ENCODE results near the gene PAGE2B. TPM values are rescaled to one million over a fixed set of nuclear protein-coding genes. Genes with fewer than 3 reads are reported as not detected.
"Not testable (repeated sequence)": the region's sequence is repeated elsewhere in the genome, so short reads cannot be mapped to it uniquely, and the experiment has no call there.

Gene PAGE2B
- polyA plus RNA-seq (ENCODE audit: insufficient read length in 12 of 12), result under 1 TPM in 1 of 12 donors, not detected in 11; 0.52 TPM
- long read RNA-seq, donor 1, result 0 reads
- long read RNA-seq, donor 2, result 0 reads
- long read RNA-seq, donor 3, result 0 reads
- long read RNA-seq, donor 4, result 0 reads
- long read RNA-seq, donor 5, result 0 reads
- long read RNA-seq, donor 6, result 0 reads
- long read RNA-seq, donor 7, result 0 reads
- long read RNA-seq, donor 8, result 0 reads
- long read RNA-seq, donor 9, result 0 reads
- long read RNA-seq, donor 10, result 0 reads
- long read RNA-seq, donor 11, result 0 reads

GRCh38 chrX:55074851-55075467, at the start of gene PAGE2B:
TSS of gene PAGE2B (plus strand) at chrX:55075030. CDS start at chrX:55076042, 1,012 bp downstream.
- DNase-seq, result no peak

DNA sequence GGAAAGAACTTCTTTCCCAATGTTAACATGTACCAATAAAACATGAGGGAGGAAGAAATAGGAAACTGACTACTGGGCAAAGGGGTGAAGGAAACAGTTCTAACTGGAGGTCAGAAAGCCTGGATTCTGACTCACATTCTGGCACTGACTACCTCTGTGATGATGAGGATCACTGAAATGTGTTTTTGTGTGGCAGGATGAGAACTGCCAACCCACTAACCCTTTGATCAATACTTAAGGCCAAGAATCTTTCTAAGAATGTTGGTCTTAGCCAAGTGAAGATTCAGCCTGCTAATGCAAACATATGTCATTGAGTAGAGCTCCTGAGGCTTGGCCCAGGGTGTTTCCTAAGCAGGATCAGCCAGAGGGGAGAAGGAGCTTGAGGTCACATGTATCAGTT, 48.7 kb upstream of the PAGE2B start:
- DNase-seq, result no peak

DNA sequence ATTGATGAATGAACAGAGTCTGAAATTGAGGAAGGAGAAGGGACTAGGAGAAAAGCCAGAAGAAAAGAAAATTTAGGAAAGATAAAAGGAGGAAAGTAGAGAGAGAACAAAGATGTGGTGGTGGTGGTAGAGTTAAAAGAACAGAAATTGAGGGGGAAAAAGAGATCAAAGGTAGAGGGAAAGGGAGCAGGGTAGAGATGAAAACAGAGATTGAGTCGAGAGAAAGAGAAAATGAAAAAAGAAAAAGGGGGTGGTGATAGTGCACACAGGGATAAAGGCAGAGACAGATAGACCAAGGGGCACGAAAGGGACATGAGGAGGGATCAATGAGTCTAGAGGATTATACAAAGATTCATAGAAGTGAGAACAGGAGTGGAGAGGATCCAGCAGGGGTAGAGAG, 48.0 kb upstream of the PAGE2B start:
- DNase-seq, result no peak

- no peak for DNase-seq
These were observed 46.8 kb upstream of the PAGE2B start for GRCh38 chrX:55028040-55028439.

- no peak for DNase-seq
These were observed 46.2 kb upstream of the PAGE2B start for GRCh38 chrX:55028611-55029010.

GRCh38 chrX:55029291-55029690, 45.5 kb upstream of the PAGE2B start:
- DNase-seq, result no peak

DNA sequence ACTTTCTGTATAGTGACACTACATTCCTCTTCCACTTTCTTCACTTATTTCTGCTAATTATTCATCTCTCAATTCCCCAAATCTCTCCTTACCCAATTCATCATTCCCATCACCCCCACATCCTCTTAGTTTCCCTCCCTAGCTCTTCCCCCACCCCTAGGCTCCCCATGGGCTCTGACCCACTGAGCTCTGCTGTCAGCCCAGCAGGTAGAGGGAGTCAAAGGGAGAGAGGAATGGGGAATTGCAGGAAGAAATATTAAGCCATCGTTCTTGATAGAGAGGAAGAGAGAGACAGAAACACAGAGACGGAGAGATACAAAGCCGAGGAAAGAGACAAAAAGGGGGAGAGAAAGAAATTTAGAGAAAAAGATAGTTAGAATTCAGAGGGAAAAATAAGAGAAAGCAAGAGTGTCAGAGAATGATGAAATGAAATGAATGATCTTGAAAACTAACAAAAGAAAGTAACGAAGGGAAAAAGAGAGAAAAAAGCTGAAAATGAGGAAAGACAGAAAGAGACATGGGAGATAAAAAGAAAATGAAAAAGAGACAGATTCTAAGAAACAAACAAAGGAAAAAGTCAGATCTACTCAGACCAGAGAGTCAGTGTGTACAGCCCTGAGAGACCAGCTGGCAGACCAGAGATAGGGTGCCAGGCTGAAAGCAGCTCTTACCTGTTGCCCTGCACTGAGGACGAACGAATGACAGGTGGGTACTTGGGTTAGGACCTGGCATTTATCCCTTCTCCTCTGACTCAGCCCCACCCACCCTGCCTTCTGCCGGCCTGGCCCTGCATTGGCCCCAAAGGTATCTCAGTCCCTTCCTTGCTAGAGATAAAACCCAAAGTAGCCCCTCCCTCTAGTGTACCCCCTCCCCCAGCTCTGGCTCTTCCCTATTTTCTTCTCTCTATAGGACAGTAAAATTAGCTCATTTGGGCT, 44.3 kb upstream of the PAGE2B start, which contains the start of gene ALAS2:
Gene ALAS2, minus strand, starts transcription at position 707 of the 935 bp plus-strand sequence. CDS start 4,977 bp downstream, outside the sequence.
- no peak for DNase-seq

DNA sequence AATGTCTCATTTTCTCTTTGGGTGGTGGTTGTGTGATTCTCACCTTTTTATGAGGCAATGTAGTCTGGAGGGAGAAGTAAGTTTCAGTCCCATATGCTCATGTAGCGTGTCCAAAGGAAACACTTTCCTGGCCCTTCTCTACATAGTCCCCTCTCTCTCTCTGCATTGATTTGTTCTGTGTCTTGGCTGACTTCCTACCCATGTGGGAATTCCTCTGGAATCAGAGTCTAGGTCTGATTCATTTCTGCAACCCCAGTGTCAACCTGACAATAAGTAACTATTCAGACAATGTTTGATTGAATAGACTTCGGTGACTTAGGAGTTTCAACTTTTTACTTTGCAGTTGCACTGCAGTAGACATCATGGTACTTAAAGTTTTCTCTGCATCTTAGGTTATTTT, 41.4 kb upstream of the PAGE2B start:
- DNase-seq, result no peak

DNA sequence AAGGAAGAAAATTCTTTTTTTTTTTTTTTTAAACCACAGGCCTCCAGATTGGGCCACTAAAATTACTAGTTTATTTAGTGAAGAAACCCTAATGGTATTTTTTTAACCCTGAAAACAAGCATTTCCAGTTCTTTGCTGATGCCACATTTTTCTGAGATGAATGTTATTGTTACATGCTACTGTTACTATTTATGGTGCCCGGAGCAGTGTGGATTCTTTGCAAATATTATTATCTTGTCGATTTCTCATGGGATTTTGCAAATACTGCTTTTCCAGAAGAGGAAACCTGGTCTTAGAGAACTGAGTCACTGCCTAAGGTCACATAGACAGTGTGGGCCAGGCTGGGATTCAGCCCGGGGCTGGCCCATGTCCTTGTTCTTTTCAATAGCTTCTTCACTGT, 35.4 kb upstream of the PAGE2B start:
- no peak for DNase-seq

GRCh38 chrX:55041514-55041913, 33.3 kb upstream of the PAGE2B start:
- no peak for DNase-seq

DNA sequence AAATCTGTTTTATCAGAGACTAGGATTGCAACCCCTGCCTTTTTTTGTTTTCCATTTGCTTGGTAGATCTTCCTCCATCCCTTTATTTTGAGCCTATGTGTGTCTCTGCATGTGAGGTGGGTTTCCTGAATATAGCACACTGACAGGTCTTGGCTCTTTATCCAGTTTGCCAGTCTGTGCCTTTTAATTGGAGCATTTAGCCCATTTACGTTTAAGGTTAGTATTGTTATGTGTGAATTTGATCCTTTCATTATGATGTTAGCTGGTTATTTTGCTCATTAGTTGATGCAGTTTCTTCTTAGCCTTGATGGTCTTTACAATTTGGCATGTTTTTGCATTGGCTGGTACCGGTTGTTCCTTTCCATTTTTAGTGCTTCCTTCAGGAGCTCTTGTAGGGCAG, 24.2 kb upstream of the PAGE2B start:
- not testable (repeated sequence) for DNase-seq

DNA sequence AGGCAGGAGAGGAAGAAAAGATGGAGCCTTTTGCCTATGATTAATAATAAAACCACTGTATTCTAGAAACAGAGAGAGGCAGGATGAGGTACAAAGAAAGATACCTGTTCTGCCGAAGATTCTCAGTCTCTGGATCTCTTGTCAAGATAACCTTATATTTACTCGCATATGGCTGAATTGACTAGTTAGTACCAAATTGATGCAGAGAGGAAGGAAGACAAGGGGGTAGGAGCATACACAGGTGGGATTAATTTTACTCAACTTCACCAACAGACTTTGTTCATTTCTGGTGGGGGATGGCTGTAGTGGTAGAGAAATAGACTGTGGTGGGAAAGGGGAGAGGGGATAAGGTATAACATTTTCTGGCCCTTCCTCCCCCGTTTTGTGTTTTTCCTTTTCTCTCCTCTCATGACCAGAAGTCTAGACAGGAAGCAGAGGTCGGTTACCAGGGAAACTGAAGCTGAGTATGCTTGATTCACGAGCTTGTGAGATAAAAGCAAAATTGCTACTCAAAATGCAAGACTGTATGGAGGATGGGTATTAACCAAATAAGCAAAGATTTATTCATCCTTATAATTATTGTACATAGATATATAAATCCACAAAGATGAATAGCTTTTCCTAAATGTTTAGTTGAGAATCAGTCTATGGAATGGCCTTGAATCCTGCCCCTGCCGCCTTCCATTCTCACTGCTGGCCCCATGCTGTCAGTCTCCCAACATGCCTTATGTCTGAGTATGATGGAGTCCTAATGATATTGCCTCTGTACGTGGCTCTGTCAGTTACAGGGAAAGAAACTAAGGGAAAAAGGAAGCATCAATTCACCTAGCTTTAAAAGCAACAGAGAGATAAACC, 17.8 kb upstream of the PAGE2B start:
- DNase-seq, result peak; percentile 7

GRCh38 chrX:55057675-55058249, 17.1 kb upstream of the PAGE2B start:
- peak; percentile 31 for DNase-seq

DNA sequence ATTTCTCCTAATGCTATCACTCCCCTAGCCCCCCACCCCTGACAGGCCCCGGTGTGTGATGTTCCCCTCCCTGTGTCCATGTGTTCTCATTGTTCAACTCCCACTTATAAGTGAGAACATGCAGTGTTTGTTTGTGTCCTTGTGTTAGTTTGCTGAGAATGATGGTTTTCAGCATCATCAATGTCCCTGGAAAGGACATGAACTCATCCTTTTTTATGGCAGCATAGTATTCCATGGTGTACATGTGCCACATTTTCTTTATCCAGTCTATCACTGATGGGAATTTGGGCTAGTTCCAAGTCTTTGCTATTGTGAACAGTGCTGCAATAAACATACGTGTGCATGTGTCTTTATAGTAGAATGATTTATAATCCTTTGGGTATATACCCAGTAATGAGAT, 7.7 kb upstream of the PAGE2B start:
- not testable (repeated sequence) for DNase-seq

DNA sequence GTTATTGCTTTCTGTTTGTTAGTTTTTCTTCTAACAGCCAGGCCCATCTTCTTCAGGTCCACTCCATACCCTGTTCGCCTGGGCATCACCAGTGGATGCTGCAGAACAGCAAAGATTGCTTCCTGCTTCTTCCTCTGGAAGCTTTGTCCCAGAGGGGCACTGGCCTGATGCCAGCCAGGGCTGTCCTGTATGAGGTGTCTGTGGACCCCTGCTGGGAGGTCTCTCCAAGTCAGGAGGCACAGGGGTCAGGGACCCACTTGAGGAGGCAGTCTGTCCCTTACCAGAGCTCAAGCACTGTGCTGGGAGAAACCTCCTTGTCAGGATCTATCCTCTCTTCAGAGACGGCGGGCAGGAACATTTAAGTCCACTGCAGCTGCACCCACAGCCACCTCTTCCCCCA, 2.5 kb upstream of the PAGE2B start:
- no peak for DNase-seq

- no peak for DNase-seq
These were observed 14.1 kb downstream of the PAGE2B start, which contains the start of gene PAGE2 for GRCh38 chrX:55088795-55089489. TSS of gene PAGE2 (plus strand) at chrX:55089018. CDS start at chrX:55090021, 1,003 bp downstream.

GRCh38 chrX:55098691-55099090, 23.9 kb downstream of the PAGE2B start:
- no peak for DNase-seq

DNA sequence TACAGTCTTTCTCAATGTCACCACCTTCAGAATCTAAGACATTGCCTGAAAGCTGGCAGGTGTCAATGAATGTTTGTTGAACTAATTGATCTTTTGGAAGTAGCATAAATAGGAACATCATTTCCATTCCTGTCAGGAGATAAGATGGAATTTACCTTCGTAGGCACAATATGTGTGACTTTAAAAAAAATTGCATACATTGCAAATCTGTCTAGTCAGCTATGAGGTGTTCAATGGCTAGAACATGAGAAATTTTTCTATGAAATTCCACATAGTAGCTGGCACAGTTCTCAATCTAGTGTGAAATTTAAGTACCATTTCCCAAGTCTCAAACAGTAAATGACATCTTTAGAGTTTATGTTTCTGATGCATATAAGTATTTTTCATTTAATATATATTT, 24.3 kb downstream of the PAGE2B start:
- DNase-seq, result no peak

- no peak for DNase-seq
These were observed 27.9 kb downstream of the PAGE2B start for GRCh38 chrX:55102754-55103153.

DNA sequence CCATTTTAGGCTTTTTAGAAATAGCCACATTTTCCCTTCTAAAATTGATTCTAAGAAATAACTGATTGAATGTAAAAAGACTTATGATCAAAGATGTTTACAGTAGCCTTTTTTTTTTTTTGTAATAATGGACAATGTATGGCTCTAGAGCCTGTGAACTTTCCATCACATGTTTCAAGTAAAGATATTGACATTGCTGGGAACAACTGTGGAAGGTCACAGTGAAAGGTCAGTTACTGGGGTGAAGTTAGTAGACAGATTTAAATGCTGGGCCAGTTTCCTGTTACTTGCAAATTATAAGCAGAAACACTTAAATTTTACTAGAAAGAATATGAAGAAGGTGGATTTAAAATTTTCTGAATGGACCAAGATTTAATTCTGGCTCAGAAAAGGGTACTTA, 32.4 kb downstream of the PAGE2B start:
- no peak for DNase-seq

Measured in muscle of arm (tissue), 14 donors.